DND-41 (cell line): ENCODE measurements around the gene TRAPPC2L.

Source experiments
- ATAC-seq: fragments of 200-7000 bp; cut with Tn5 transposase; 3 replicates; pipeline ENCODE4 v1.9.1; 2021; ENCODE audit warnings: low read depth; ENCODE audit not compliant: insufficient read depth
- DNase-seq: peaks from one replicate; pipeline ENCODE4 v3.0.0-alpha.2; 2020
- H2AFZ ChIP-seq: 2 replicates; pipeline ENCODE4 v1.6.0; 2012; ENCODE audit warnings: low read depth, low read length
- H3K27ac ChIP-seq: 2 replicates; pipeline ENCODE4 v1.5.1; 2012; ENCODE audit warnings: low read length, inconsistent platforms
- H3K27me3 ChIP-seq: fragments of 200-600 bp; sonication (generic); 2 replicates; pipeline ENCODE4 v1.6.0; 2012; ENCODE audit warnings: low read length, mild to moderate bottlenecking, inconsistent platforms; ENCODE audit not compliant: insufficient read depth, poor library complexity
- H3K36me3 ChIP-seq: 2 replicates; pipeline ENCODE4 v1.5.1; 2012; ENCODE audit warnings: low read length, inconsistent platforms; ENCODE audit not compliant: insufficient read depth
- H3K4me1 ChIP-seq: 2 replicates; pipeline ENCODE4 v1.5.1; 2012; ENCODE audit warnings: mild to moderate bottlenecking, low read length; ENCODE audit not compliant: insufficient read depth
- H3K4me2 ChIP-seq: 2 replicates; pipeline ENCODE4 v1.6.0; 2012; ENCODE audit warnings: mild to moderate bottlenecking, moderate library complexity, low read length, inconsistent platforms; ENCODE audit not compliant: insufficient read depth
- H3K4me3 ChIP-seq, 2 experiments: fragments of 200-600 bp in 1 of 2; shearing (Covaris generic) in 1 of 2; 2 replicates each; pipeline ENCODE4 v1.5.1; 2012 to 2016; ENCODE audit warnings: inconsistent platforms in 2 of 2, low read length in 2 of 2, mild to moderate bottlenecking in 2 of 2, low read depth in 1 of 2, moderate library complexity in 1 of 2
- H3K79me2 ChIP-seq: 2 replicates; pipeline ENCODE4 v1.6.0; 2012; ENCODE audit warnings: low read length, inconsistent platforms; ENCODE audit not compliant: insufficient read depth
- H3K9ac ChIP-seq: 2 replicates; pipeline ENCODE4 v1.6.0; 2012; ENCODE audit warnings: low read depth, mild to moderate bottlenecking, inconsistent platforms, low read length, moderate library complexity
- H3K9me3 ChIP-seq: 2 replicates; pipeline ENCODE4 v1.5.1; 2012; ENCODE audit warnings: low read length, moderate library complexity, mild to moderate bottlenecking, inconsistent platforms; ENCODE audit not compliant: insufficient read depth, severe bottlenecking
- H4K20me1 ChIP-seq: 2 replicates; pipeline ENCODE4 v1.6.0; 2012; ENCODE audit warnings: low read length; ENCODE audit not compliant: insufficient read depth
- CTCF ChIP-seq: IDR thresholded peaks from 2 replicates; pipeline ENCODE4 v1.5.1; 2012; ENCODE audit warnings: borderline replicate concordance, low read length, moderate library complexity, mild to moderate bottlenecking; ENCODE audit not compliant: poor library complexity, severe bottlenecking; ENCODE audit errors: extremely low read depth
- EZH2 ChIP-seq: IDR thresholded peaks from 3 replicates; pipeline ENCODE4 v1.6.1; 2012; ENCODE audit warnings: borderline replicate concordance, low read depth, mild to moderate bottlenecking, moderate library complexity, low read length, inconsistent platforms; ENCODE audit not compliant: severe bottlenecking

Gene TRAPPC2L

GRCh38 chr16:88902744-88903143 is 45.8 kb downstream of the TRAPPC2L start:
- Histone ChIP-seq H3K9me3 (no peaks in the 10 kb centered on the region), H3K4me3 (no peak overlapping the region), H3K9ac (no peak overlapping the region), H3K36me3 (no peaks in the 10 kb centered on the region), H2AFZ (no peak overlapping the region), H3K27me3 (no peaks in the 10 kb centered on the region), H3K4me2 (no peak overlapping the region), H3K27ac (no peak overlapping the region), H3K4me1 (no peaks in the 10 kb centered on the region), H4K20me1 (peaks cover 8% of the 10 kb centered on the region), H3K79me2 (no peaks in the 10 kb centered on the region)
- ATAC-seq (no peak), DNase-seq (no peak)
- no peak for TF ChIP-seq CTCF
- no peak for TF ChIP-seq EZH2

GRCh38 chr16:88903267-88903666 is 46.3 kb downstream of the TRAPPC2L start:
- ATAC-seq (no peak), DNase-seq (no peak)
- Histone ChIP-seq H3K27me3 (no peaks in the 10 kb centered on the region), H4K20me1 (peaks cover 8% of the 10 kb centered on the region), H3K27ac (no peak overlapping the region), H2AFZ (no peak overlapping the region), H3K36me3 (no peaks in the 10 kb centered on the region), H3K9ac (no peak overlapping the region), H3K4me3 (no peak overlapping the region), H3K4me2 (no peak overlapping the region), H3K9me3 (no peaks in the 10 kb centered on the region), H3K79me2 (no peaks in the 10 kb centered on the region), H3K4me1 (no peaks in the 10 kb centered on the region)
- TF ChIP-seq EZH2, result no peak
- TF ChIP-seq CTCF, result no peak

GRCh38 chr16:88904676-88905365 is 47.9 kb downstream of the TRAPPC2L start:
- H3K4me2 ChIP-seq, result no peak overlapping the region

More at GRCh38 chr16:88904676-88905365, 47.9 kb downstream of the TRAPPC2L start:
- H2AFZ ChIP-seq, result no peak overlapping the region
- no peak for DNase-seq
- no peak overlapping the region for H3K4me3 ChIP-seq
- H3K9me3 ChIP-seq, result no peaks in the 10 kb centered on the region
- H3K4me1 ChIP-seq, result no peaks in the 10 kb centered on the region
- H3K79me2 ChIP-seq, result no peaks in the 10 kb centered on the region
- H3K9ac ChIP-seq, result no peak overlapping the region
- no peaks in the 10 kb centered on the region for H3K27me3 ChIP-seq
- peaks cover 8% of the 10 kb centered on the region; the same call in 1 of the 2 replicates for H4K20me1 ChIP-seq
- TF ChIP-seq EZH2, result no peak
- no peak for TF ChIP-seq CTCF
- no peaks in the 10 kb centered on the region for H3K36me3 ChIP-seq
- no peak overlapping the region for H3K27ac ChIP-seq
- ATAC-seq, result 0 out of 3 replicates have a peak, but pooled peaks have one; percentile 13
